DOHH2 (cell line): ENCODE results near the gene EXTL1.

Experiments used
- H3F3A ChIP-seq: fragments of 200-600 bp; sonication (generic), shearing (Covaris generic); 2 replicates; pipeline ENCODE4 v1.6.0; 2016; ENCODE audit warnings: antibody characterized with exemption, mild to moderate bottlenecking; ENCODE audit not compliant: control insufficient read depth, insufficient read depth
- H3K27ac ChIP-seq: fragments of 200-600 bp; sonication (generic); 2 replicates; pipeline ENCODE4 v1.5.1; 2014; ENCODE audit warnings: low read depth, mild to moderate bottlenecking, low read length, moderate library complexity
- H3K27me3 ChIP-seq: fragments of 200-600 bp; sonication (generic); 2 replicates; pipeline ENCODE4 v1.6.1; 2014; ENCODE audit warnings: mild to moderate bottlenecking, low read length, mixed read lengths; ENCODE audit not compliant: control insufficient read depth
- H3K36me3 ChIP-seq: fragments of 200-600 bp; sonication (generic); 2 replicates; pipeline ENCODE4 v1.6.1; 2014; ENCODE audit warnings: mild to moderate bottlenecking, low read length, moderate library complexity, mixed read lengths; ENCODE audit not compliant: control insufficient read depth
- H3K4me1 ChIP-seq: fragments of 200-600 bp; sonication (generic); 2 replicates; pipeline ENCODE4 v1.6.1; 2014; ENCODE audit warnings: mild to moderate bottlenecking, low read length, mixed read lengths; ENCODE audit not compliant: control insufficient read depth
- H3K4me2 ChIP-seq: fragments of 200-600 bp; sonication (generic); 2 replicates; pipeline ENCODE4 v1.6.0; 2014; ENCODE audit warnings: mild to moderate bottlenecking, low read length, moderate library complexity
- H3K4me3 ChIP-seq: fragments of 200-600 bp; sonication (generic); 2 replicates; pipeline ENCODE4 v1.5.1; 2014; ENCODE audit warnings: mild to moderate bottlenecking, low read length, mixed read lengths
- H3K79me2 ChIP-seq: fragments of 200-600 bp; sonication (generic); 2 replicates; pipeline ENCODE4 v1.6.1; 2014; ENCODE audit warnings: mild to moderate bottlenecking, low read length, mixed read lengths; ENCODE audit not compliant: control insufficient read depth
- H3K9me2 ChIP-seq: fragments of 200-600 bp; sonication (generic); replicated peaks from 2 replicates; pipeline ENCODE4 v1.6.1; 2014; ENCODE audit warnings: mild to moderate bottlenecking, low read length, mixed read lengths; ENCODE audit not compliant: control insufficient read depth
- H3K9me3 ChIP-seq: fragments of 200-600 bp; sonication (generic); 2 replicates; pipeline ENCODE4 v1.6.1; 2014; ENCODE audit warnings: antibody characterized with exemption, low read length, mixed read lengths; ENCODE audit not compliant: control insufficient read depth, insufficient read depth
- H4K20me1 ChIP-seq: fragments of 200-600 bp; sonication (generic); 2 replicates; pipeline ENCODE4 v1.6.0; 2014; ENCODE audit warnings: low read depth, mild to moderate bottlenecking, antibody characterized with exemption, low read length, moderate library complexity; ENCODE audit not compliant: control insufficient read depth, insufficient read depth
- CTCF ChIP-seq: fragments of 200-600 bp; sonication (generic); IDR thresholded peaks from one replicate; pipeline ENCODE4 v1.5.1; 2014; ENCODE audit warnings: antibody characterized with exemption, mild to moderate bottlenecking, low read depth, low read length; ENCODE audit not compliant: poor library complexity, severe bottlenecking
- EZH2phosphoT487 ChIP-seq: fragments of 200-600 bp; sonication (generic); IDR thresholded peaks from 2 replicates; pipeline ENCODE4 v1.6.1; 2017; ENCODE audit warnings: borderline replicate concordance, mild to moderate bottlenecking, antibody characterized with exemption, low read length, moderate library complexity, mixed read lengths

The EXTL1 gene

GRCh38 chr1:25977801-25978200 lies 43.8 kb upstream of the EXTL1 start:
- Histone ChIP-seq H3K79me2 (no peaks in the 10 kb centered on the region), H3K9me2 (no peaks in the 10 kb centered on the region), H3K4me1 (peaks cover 5% of the 10 kb centered on the region), H3K27me3 (no peaks in the 10 kb centered on the region), H3F3A (no peaks in the 10 kb centered on the region), H3K4me3 (no peak overlapping the region), H3K9me3 (no peaks in the 10 kb centered on the region), H3K4me2 (no peak overlapping the region), H3K27ac (no peak overlapping the region), H4K20me1 (no peaks in the 10 kb centered on the region), H3K36me3 (peaks cover 14% of the 10 kb centered on the region)
- TF ChIP-seq CTCF: no peak
- no peak for TF ChIP-seq EZH2phosphoT487

- no peak overlapping the region for H3K4me2 ChIP-seq
- H3K9me3 ChIP-seq: no peaks in the 10 kb centered on the region
- no peaks in the 10 kb centered on the region for H3K27me3 ChIP-seq
- H3K79me2 ChIP-seq: no peaks in the 10 kb centered on the region
- peaks cover 12% of the 10 kb centered on the region for H3K36me3 ChIP-seq
- peaks cover 2% of the 10 kb centered on the region; the same call in 1 of the 2 replicates for H3K4me1 ChIP-seq
- no peaks in the 10 kb centered on the region for H3F3A ChIP-seq
- H3K9me2 ChIP-seq: no peaks in the 10 kb centered on the region
- TF ChIP-seq CTCF (no peak), EZH2phosphoT487 (no peak)
- no peak overlapping the region for H3K27ac ChIP-seq
- H4K20me1 ChIP-seq: no peaks in the 10 kb centered on the region
- H3K4me3 ChIP-seq: no peak overlapping the region
These were observed 43.2 kb upstream of the EXTL1 start for GRCh38 chr1:25978403-25978802.

GRCh38 chr1:25979210-25979609 lies 42.4 kb upstream of the EXTL1 start:
- TF ChIP-seq EZH2phosphoT487 (no peak), CTCF (no peak)
- Histone ChIP-seq H3K9me3 (no peaks in the 10 kb centered on the region), H3K4me2 (no peak overlapping the region), H4K20me1 (no peaks in the 10 kb centered on the region), H3K79me2 (no peaks in the 10 kb centered on the region), H3K4me1 (peaks cover 2% of the 10 kb centered on the region; the same call in 1 of the 2 replicates), H3F3A (no peaks in the 10 kb centered on the region), H3K36me3 (peaks cover 16% of the 10 kb centered on the region), H3K4me3 (no peak overlapping the region), H3K27ac (no peak overlapping the region), H3K27me3 (no peaks in the 10 kb centered on the region), H3K9me2 (no peaks in the 10 kb centered on the region)
